Stimulated activated effector memory CD8-positive, alpha-beta T cell treated with anti-CD3 and anti-CD28 coated beads, Interleukin-12 subunit alpha, Interleukin-12 subunit beta, amount 100 ng/mL, for 72 hours (primary cell): Measurements from ENCODE around the gene ADGRG7.
A peak's percentile ranks its signal among the peaks of the same experiment; 100 is the strongest.
"Not testable (repeated sequence)": the region's sequence is repeated elsewhere in the genome, so short reads cannot be mapped to it uniquely, and the experiment has no call there.

Source experiments
- ATAC-seq: fragments of 150-1000 bp; cut with Tn5 transposase; 2 replicates; pipeline ENCODE4 v1.10.0; 2021
- DNase-seq, 2 donors: peaks; one replicate each; pipeline ENCODE4 v3.0.0; 2021 to 2022; ENCODE audit warnings: low spot score in 2 of 2
- H3K27ac Mint-ChIP-seq: one replicate; pipeline ENCODE4 v1.8.0; 2022; ENCODE audit warnings: mild to moderate bottlenecking, mixed read lengths
- H3K36me3 Mint-ChIP-seq: one replicate; pipeline ENCODE4 v1.8.0; 2022; ENCODE audit warnings: mild to moderate bottlenecking, mixed read lengths
- H3K4me1 Mint-ChIP-seq: one replicate; pipeline ENCODE4 v1.8.0; 2022; ENCODE audit warnings: mixed read lengths
- H3K4me3 Mint-ChIP-seq: one replicate; pipeline ENCODE4 v1.8.0; 2022; ENCODE audit warnings: mild to moderate bottlenecking, mixed read lengths
- H3K9me3 Mint-ChIP-seq: one replicate; pipeline ENCODE4 v1.8.0; 2022; ENCODE audit warnings: mixed read lengths

ADGRG7 gene

DNA sequence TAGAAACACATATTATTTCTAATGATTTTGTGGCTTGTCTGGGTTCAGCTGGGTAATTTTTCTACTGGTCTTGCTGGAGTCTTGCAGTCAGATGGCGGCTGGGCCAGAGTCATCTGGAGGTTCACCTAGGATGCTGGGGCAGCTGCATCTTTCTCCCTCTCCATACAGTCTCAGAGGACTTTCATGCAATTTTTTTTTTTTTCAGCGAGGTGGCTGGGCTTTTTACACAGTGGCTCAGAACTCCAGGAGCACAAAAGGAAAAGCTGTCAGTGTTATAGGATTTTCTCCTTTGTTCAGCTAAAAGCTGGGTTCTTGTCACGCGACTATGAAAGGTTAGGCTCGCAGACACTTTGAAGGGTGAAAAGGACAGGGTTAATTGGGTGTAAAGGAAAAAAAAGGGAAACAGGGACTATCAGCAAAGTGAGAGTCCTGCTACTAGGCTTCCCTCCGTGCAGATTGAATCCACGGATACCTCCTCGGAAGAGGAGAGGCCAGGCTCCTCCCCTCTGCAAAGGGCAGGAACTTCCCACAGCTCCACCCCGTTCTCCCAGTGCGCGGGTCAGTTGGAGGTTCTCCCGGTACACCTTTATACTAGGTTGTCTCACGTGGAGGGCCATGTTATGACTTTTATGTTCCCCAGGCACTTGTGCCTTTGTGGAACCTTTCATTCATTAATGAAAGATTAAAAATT lies 44.3 kb downstream of the ADGRG7 start:
- no peak for DNase-seq
- Mint-ChIP-seq H3K9me3 (no peaks in the 10 kb centered on the region), H3K36me3 (no peaks in the 10 kb centered on the region), H3K4me3 (no peak overlapping the region), H3K27ac (no peak overlapping the region), H3K4me1 (peaks cover 11% of the 10 kb centered on the region)
- no peak for ATAC-seq

GRCh38 chr3:100656945-100657344 lies 47.5 kb downstream of the ADGRG7 start:
- DNase-seq (no peak), ATAC-seq (no peak)
- no peaks in the 10 kb centered on the region for H3K9me3 Mint-ChIP-seq
- H3K4me1 Mint-ChIP-seq, result no peaks in the 10 kb centered on the region
- no peaks in the 10 kb centered on the region for H3K36me3 Mint-ChIP-seq
- no peak overlapping the region for H3K4me3 Mint-ChIP-seq
- H3K27ac Mint-ChIP-seq, result no peak overlapping the region

- not testable (repeated sequence) for H3K4me1 Mint-ChIP-seq, ATAC-seq, H3K9me3 Mint-ChIP-seq, H3K36me3 Mint-ChIP-seq, H3K4me3 Mint-ChIP-seq, DNase-seq, H3K27ac Mint-ChIP-seq
Observed at GRCh38 chr3:100661294-100661693, 51.9 kb downstream of the ADGRG7 start.

GRCh38 chr3:100662113-100662823 lies 52.9 kb downstream of the ADGRG7 start:
- DNase-seq (no peak), ATAC-seq (no peak)
- Mint-ChIP-seq H3K27ac (no peak overlapping the region), H3K4me3 (no peak overlapping the region), H3K4me1 (peaks cover 8% of the 10 kb centered on the region), H3K9me3 (no peaks in the 10 kb centered on the region), H3K36me3 (no peaks in the 10 kb centered on the region)

- Mint-ChIP-seq H3K4me1 (peaks cover 8% of the 10 kb centered on the region), H3K36me3 (no peaks in the 10 kb centered on the region), H3K4me3 (no peak overlapping the region), H3K27ac (no peak overlapping the region), H3K9me3 (peaks cover 3% of the 10 kb centered on the region)
- DNase-seq (no peak), ATAC-seq (peak; percentile 88)
Observed at GRCh38 chr3:100665230-100665629, 55.8 kb downstream of the ADGRG7 start.

- ATAC-seq, H3K4me1 Mint-ChIP-seq, H3K36me3 Mint-ChIP-seq, H3K27ac Mint-ChIP-seq, H3K4me3 Mint-ChIP-seq, H3K9me3 Mint-ChIP-seq, DNase-seq: not testable (repeated sequence)
Observed at GRCh38 chr3:100666699-100667098, 57.3 kb downstream of the ADGRG7 start.

DNA sequence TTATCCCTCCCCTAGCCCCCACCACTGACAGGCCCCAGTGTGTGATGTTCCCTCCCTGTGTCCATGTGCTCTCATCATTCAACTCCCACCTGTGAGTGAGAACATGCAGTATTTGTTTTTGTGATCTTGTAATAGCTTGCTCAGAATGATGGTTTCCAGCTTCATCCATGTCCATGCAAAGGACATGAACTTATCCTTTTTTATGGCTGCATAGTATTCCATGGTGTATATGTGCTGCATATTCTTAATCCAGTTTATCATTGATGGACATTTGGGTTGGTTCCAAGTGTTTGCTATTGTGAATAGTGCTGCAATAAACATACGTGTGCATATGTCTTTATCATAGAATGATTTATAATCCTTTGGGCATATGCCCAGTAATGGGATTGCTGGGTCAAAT lies 57.9 kb downstream of the ADGRG7 start:
- not testable (repeated sequence) for H3K27ac Mint-ChIP-seq, H3K9me3 Mint-ChIP-seq, ATAC-seq, H3K4me1 Mint-ChIP-seq, DNase-seq, H3K36me3 Mint-ChIP-seq, H3K4me3 Mint-ChIP-seq

GRCh38 chr3:100670995-100671394 lies 61.6 kb downstream of the ADGRG7 start:
- not testable (repeated sequence) for H3K4me1 Mint-ChIP-seq, H3K27ac Mint-ChIP-seq, H3K36me3 Mint-ChIP-seq, DNase-seq, H3K9me3 Mint-ChIP-seq, ATAC-seq, H3K4me3 Mint-ChIP-seq

DNA sequence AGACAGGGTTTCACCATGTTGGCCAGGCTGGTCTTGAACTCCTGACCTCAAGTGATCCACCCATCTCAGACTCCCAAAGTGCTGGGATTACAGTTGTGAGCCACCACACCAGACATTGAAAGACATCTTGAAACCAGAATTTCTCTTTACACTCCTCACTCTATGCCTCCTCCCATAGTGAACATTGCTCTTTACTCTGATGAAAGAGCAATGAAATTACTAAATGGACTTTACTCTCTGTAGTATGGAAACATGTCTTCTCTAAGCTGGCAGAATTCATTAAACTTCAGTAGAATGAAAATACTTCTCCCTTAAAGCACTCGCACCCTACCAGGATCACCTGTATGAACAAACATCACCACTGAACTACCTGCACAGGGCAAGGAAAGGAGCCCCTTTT lies 72.1 kb downstream of the ADGRG7 start:
- Mint-ChIP-seq H3K9me3 (no peaks in the 10 kb centered on the region), H3K36me3 (no peaks in the 10 kb centered on the region), H3K4me1 (no peaks in the 10 kb centered on the region), H3K27ac (no peak overlapping the region), H3K4me3 (no peak overlapping the region)
- DNase-seq, result no peak
- ATAC-seq, result no peak

DNA sequence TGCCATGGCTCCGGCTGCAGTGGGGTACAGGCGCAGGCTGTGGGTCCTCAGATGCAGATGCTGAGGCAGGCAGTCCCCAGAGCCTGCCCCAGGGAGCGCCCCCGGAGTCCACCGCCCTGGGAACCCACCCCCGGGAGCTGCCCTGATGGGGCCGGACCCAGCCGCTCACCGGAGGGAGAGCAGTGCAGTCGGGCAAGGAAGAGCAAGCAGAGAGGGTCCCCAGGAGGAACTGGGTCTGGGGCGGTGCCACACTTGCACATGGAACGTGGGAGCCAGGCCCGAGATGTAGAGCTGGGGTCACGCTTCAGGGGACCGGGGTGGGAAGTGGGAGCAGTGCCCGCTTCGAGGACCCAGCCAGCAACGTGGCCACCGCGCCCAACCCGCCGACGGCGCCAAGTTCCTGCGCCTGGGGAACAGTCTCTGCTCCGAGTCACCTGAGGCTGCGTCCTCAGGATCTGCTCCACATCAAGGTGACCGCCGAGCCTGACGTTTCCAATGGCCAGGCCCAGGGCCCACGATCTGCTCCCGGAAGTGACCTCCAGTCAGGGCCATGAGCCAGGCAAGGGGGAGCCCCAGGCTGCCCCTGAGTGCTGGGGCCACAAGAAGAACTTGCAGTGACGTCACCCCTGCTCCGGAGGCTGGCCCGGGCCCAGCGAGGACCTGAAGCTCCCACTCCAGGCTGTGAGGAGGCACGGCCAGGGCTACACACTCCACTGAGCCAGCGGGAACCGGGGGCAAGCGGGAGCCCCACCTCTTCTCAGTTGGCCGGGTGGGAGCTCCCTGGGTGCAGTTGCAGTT lies 72.9 kb downstream of the ADGRG7 start:
- peak; percentile 48 for ATAC-seq
- H3K4me1 Mint-ChIP-seq, result no peaks in the 10 kb centered on the region
- no peak overlapping the region for H3K4me3 Mint-ChIP-seq
- no peak overlapping the region for H3K27ac Mint-ChIP-seq
- DNase-seq, result no peak
- H3K9me3 Mint-ChIP-seq, result no peaks in the 10 kb centered on the region
- H3K36me3 Mint-ChIP-seq, result no peaks in the 10 kb centered on the region

GRCh38 chr3:100682854-100683760 lies 73.7 kb downstream of the ADGRG7 start:
- ATAC-seq (peak; percentile 52), DNase-seq (no peak)
- H3K4me3 Mint-ChIP-seq, result no peak overlapping the region
- H3K9me3 Mint-ChIP-seq, result no peaks in the 10 kb centered on the region
- no peaks in the 10 kb centered on the region for H3K36me3 Mint-ChIP-seq
- H3K4me1 Mint-ChIP-seq, result no peaks in the 10 kb centered on the region
- H3K27ac Mint-ChIP-seq, result no peak overlapping the region

GRCh38 chr3:100693225-100693624 lies 83.8 kb downstream of the ADGRG7 start:
- Mint-ChIP-seq H3K4me3 (no peak overlapping the region), H3K4me1 (no peaks in the 10 kb centered on the region), H3K27ac (no peak overlapping the region), H3K9me3 (no peaks in the 10 kb centered on the region), H3K36me3 (no peaks in the 10 kb centered on the region)
- no peak for DNase-seq
- no peak for ATAC-seq

DNA sequence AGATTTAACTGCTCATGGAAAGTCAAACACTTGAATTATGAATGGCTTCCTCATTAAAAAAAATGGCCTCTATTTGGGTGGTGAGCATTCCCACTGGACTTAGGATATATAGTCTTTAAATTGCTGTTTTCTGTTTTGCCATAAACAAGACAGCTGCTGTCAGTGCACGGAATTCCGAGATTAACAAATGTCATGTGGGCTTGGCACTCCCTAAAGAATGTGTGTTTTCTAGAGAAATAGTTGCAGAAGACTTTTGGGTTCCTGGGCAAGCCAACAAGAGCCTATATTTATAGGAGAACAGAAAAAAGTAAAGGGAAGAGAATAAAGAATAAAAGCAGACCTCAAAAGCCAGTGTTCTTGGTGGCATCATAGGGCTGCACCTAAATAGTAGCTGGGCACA lies 86.3 kb downstream of the ADGRG7 start:
- no peak for ATAC-seq
- DNase-seq, result no peak
- Mint-ChIP-seq H3K9me3 (no peaks in the 10 kb centered on the region), H3K36me3 (no peaks in the 10 kb centered on the region), H3K27ac (no peak overlapping the region), H3K4me3 (no peak overlapping the region), H3K4me1 (no peaks in the 10 kb centered on the region)

DNA sequence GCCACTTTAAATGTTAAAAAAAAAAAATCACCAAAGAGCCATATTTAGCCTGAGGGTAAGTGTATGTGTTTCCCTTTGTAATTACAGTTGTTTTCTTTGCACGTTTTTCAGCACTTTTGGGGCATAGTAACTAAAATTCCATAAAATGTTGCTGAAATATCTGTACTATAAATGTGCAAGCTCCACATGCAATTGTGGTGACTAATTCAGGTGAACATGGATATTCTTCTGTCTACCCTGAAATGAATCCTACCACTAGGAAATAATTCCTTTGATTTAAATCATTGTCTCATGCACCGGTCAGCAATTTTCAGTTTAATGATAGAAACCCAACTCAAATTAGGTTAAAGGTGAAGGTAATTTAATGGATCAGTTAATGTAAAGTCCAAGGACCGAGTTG lies 86.8 kb downstream of the ADGRG7 start:
- no peak for DNase-seq
- H3K27ac Mint-ChIP-seq, result no peak overlapping the region
- H3K9me3 Mint-ChIP-seq, result no peaks in the 10 kb centered on the region
- no peaks in the 10 kb centered on the region for H3K36me3 Mint-ChIP-seq
- no peak overlapping the region for H3K4me3 Mint-ChIP-seq
- no peaks in the 10 kb centered on the region for H3K4me1 Mint-ChIP-seq
- no peak for ATAC-seq

GRCh38 chr3:100697172-100697571 lies 87.8 kb downstream of the ADGRG7 start:
- no peak for DNase-seq
- Mint-ChIP-seq H3K27ac (no peak overlapping the region), H3K36me3 (no peaks in the 10 kb centered on the region), H3K4me3 (no peak overlapping the region), H3K9me3 (no peaks in the 10 kb centered on the region), H3K4me1 (no peaks in the 10 kb centered on the region)
- ATAC-seq, result no peak
